NCI-H1092 (cell line): ENCODE results near the gene R3HDM4.
"Not testable (repeated sequence)": the region's sequence is repeated elsewhere in the genome, so short reads cannot be mapped to it uniquely, and the experiment has no call there.

Source experiments
- DNase-seq: peaks from one replicate; lab custom pipeline; 2025; lab: John Stamatoyannopoulos, UW

R3HDM4 gene

GRCh38 chr19:890831-891230, 22.2 kb downstream of the R3HDM4 start:
- DNase-seq: no peak

DNA sequence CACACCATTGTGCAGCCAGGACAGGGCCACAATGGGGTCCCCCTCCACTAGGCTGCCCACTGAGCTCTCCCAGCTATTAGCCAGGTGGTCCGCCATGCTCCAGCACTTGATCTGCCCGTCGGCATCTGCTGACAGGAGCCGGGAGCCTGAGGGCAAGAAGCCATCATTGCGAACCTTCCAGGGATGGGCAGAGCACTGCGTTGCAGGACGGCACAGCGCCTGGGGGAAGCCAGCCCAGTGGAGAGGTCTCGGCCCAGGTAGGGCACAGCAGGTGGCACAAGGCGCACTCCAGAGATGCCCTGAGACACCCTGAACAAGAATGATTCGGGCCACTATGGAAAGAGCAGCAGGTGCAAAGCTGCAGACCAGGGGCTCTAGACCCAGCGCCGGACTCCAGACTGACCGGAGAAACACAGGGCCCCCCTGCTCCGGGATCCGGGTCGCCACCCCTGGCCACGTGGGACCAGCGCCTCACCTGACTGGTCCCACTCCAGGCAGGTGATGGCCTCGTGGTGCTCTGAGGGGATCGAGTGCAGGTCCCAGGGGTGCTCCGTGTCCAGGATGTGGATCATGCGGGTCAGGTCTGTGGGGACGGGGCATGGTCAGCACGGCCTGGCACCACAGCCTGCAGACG, 23.2 kb downstream of the R3HDM4 start:
- no peak for DNase-seq

GRCh38 chr19:888581-889385, 24.2 kb downstream of the R3HDM4 start:
- DNase-seq: no peak

GRCh38 chr19:887599-887998, 25.4 kb downstream of the R3HDM4 start:
- DNase-seq: no peak

DNA sequence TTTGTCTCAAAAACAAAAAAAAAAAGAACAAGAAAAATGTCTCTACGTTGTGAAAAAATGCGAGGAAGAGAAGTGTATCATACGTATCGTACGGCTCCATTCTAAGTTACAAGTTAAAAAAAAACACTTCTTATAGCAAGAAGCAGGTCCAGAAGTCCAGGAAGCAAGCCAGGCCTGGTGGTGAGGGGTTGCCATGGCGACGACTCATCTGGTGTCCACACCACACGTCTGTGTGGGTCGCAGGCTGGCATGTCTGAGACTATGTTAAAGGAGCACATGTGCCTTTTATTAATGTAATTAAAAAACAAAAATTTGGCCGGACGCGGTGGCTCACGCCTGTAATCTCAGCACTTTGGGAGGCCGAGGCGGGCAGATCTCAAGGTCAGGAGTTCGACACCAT, 25.9 kb downstream of the R3HDM4 start:
- no peak for DNase-seq

DNA sequence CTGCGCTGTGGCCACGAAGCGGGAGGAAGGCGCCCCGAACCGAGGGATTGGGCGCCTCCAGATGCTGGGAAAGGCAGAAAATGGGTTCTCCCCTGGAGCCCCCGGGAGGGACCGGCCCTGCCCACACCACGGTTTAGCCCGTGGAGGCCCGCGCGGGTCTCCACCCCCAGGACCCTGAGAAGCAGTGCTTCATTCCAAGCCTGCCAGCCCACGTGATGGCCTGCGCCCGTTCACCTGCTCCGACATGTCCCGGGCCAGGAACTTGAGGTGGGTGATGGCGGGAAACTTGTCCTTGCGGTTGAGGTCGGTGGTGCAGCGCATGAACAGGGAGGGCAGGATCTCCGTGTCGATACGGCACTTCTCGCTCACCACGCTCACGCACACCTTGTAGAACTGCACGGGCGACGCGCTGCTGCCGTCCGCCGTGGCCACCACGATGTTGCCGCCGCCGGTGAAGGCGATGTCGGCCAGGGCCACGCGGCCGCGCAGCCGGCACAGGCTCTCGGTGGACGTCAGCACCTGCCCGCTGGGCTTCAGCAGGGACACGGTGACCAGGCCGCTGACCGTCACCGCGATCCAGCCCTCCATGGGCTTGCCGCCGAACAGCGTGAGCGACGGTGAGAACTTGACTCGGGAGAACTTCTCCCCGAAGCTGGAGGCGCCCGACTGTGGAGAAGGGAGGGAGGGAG, 27.3 kb downstream of the R3HDM4 start:
- DNase-seq: no peak

- DNase-seq: no peak
Measured at GRCh38 chr19:884420-885211, 28.4 kb downstream of the R3HDM4 start.

DNA sequence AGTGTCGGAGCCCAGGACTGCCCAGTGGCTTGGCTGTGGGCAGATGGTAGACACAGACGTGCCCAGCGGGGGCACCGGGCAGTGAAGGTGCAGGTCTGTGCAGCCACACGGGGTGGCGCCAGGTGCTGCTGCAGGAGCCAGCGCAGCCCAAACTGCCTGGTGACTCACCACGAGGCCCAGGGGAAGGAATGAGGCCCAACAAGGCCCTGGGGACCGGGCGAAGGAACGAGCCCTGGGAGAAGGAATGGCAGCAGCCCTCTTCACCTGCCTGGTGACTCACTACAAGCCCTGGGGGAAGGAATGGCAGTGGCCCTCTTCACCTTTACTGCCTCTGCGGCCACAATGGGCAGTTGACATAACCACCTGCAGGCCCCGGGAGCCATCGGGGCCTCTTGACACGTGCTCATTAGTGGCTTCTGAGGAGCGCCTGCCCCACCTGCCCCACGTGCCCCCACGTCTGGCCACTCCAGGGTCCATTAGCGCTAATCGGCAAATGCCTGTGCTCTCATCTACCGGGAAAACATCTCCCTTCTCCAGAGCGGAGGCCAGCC, 29.3 kb downstream of the R3HDM4 start:
- DNase-seq: no peak

- DNase-seq: no peak
Measured at GRCh38 chr19:882871-883497, 30.0 kb downstream of the R3HDM4 start.

DNA sequence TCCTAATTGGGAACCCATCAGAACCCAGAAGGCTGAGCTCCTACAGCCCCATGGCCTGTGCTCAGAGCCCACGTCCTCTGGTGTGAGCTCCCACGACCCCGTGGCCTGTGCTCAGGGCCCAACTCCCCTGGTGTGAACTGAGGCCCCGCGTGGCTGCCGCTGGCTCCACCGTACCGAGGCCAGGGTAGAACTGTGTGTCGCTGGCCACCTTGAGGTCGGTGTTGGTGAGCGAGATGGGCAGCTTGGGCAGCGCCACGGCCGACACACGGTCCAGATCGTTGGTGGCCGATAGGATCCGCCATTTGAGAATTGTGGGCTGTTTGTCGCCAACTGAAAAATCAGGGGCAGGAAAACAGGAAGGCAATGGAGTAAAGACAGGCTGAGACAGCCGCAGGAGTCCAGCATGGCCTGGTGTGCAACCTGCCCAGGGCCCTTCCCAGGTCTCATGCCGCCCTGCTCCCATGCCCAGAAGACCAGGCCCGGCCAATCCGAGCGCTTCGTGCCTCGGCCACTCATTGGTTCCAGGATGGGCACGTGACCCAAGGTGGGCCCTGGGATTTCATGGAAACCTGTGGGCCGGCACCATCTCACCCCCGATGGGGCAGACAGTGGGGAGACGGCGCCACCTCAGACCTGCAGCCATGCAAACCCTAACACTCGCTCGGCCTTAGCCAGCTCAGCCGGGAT, 31.5 kb downstream of the R3HDM4 start:
- DNase-seq: no peak

- no peak for DNase-seq
Measured at GRCh38 chr19:879711-880438, 33.1 kb downstream of the R3HDM4 start.

DNA sequence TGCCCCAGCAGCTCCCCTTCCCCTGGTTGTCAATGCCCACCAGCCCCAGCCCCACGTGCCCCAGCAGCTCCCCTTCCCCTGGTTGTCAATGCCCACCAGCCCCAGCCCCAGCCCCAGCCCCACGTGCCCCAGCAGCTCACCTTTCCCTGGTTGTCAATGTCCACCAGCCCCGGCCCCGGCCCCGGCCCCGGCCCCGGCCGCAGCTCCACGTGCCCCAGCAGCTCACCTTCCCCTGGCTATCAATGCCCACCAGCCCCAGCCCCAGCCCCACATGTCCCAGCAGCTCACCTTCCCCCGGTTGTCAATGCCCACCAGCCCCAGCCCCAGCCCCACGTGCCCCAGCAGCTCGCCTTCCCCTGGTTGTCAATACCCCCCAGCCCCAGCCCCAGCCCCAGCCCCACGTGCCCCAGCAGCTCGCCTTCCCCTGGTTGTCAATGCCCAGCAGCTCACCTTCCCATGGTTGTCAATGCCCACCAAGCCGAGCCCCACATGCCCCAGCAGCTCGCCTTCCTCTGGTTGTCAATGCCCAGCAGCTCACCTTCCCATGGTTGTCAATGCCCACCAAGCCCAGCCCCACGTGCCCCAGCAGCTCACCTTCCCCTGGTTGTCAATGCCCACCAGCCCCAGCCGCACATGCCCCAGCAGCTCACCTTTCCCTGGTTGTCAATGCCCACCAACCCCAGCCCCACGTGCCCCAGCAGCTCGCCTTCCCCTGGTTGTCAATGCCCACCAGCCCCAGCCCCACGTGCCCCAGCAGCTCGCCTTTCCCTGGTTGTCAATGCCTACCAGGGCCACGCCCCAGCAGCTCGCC, 34.1 kb downstream of the R3HDM4 start:
- not testable (repeated sequence) for DNase-seq

GRCh38 chr19:877992-878660, 34.9 kb downstream of the R3HDM4 start:
- DNase-seq: not testable (repeated sequence)

DNA sequence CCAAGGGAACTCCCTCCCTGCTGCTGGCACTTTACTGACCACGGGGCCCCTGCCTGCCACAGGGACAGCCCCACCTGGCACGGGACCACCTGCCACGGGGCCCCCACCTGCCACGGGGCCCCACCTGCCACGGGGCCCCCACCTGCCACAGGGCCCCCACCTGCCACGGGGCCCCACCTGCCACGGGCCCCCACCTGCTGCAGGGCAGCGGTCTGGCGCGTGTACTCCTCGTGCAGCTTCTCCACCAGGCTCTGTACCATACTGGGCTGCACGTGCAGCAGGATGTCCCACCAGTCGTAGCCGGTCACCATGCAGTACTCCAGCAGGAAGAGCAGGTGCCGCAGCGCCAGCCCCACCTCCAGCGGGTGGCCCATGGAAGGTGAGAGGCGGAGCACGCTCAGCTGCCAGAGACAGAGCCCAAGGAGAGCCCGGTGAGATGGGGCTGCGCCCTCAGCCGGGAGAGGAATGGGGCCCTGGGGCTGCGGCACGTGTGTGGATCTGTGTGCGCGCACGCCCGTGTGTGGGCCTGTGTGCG, 36.2 kb downstream of the R3HDM4 start:
- no peak for DNase-seq

DNA sequence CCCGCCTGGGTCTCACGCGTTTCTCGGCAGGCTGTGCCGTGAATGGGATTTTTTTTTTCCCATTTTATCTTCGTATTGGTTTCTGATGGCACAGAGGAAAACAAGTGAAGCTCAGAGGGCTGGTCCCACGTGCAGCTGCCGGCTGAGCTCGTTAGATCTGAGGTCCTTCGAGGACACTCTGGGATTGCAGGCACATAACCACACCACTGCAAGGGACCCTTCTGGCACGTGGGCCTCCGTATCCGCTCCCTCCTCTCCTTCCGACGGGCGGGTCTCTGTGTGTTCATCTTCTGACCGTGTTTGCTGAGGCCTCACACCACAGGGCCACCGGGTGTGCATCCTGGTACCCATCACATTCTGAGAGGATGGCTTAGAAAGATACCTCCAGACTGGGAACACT, 36.9 kb downstream of the R3HDM4 start:
- DNase-seq: no peak

DNA sequence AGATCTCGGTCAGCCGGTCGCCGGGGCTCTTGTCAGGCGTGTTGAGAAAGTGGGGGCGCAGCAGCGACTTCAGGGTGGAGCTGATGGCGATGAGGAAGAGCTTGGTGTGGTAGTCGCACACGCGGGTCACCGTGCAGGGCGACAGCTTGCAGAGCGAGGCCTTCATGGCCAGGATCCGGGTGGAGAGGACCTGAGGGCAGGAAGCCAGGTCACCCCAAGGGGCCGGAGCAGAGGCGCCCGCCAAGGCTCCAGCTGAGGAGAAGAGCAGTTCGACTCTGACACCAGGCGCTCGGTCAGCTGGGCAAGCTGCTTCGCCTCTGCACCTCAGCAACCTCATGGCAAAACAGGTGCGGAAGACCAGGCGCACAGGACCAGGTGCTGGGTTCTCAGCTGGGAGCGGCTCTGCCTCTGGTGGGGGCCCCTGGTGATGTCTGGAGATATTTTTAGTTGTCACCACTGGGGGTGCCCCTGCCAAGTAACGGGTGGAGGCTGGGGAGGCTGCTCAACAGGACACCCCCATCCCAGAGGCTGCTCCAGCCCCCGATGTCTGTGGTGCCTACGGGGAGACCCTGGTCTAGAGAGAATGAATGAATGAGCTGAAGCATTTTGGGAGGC, 37.6 kb downstream of the R3HDM4 start:
- DNase-seq: no peak

- no peak for DNase-seq
Measured at GRCh38 chr19:873561-874041, 39.4 kb downstream of the R3HDM4 start.

DNA sequence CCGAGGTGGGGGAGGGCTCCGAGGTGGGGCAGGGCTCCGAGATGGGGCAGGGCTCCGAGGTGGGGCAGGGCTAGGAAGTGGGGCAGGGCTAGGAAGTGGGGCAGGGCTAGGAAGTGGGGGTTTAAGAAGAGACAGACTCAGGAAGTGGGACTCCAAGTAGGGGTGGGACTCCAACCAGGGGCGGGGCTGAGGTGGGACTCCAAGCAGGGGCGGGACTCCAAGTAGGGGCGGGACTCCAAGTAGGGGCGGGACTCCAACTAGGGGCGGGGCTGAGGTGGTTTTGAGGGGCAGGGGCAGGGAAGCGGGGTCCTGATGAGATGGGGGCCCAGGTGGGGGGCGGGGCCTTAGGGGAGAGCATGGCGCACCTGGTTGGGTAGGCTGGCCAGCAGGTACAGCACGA, 39.9 kb downstream of the R3HDM4 start:
- DNase-seq: no peak
